ENCODE measurements around the gene LCOR. TPM values are rescaled to one million over a fixed set of nuclear protein-coding genes. Genes with fewer than 3 reads are reported as not detected.

Gene LCOR
- total RNA-seq, 1 experiment from 2014 or later = 42.1 TPM

- Histone ChIP-seq H4K5ac (ENCODE audit: insufficient read length, low read depth, low read length) (no peak overlapping the region), H3K27ac (ENCODE audit: insufficient read length, low read depth, low read length) (no peak overlapping the region), H2BK5ac (ENCODE audit: insufficient read length, low read length) (no peak overlapping the region), H3K9ac (ENCODE audit: extremely low read depth, insufficient read length, low read length) (no peak overlapping the region), H3K56ac (ENCODE audit: insufficient read length, low read depth, low read length) (no peak overlapping the region), H3K23me2 (ENCODE audit: insufficient read length, low read depth, low read length, poor library complexity, severe bottlenecking) (no peaks in the 10 kb centered on the region), H4K20me1 (ENCODE audit: control insufficient read depth, insufficient read depth, insufficient read length) (no peaks in the 10 kb centered on the region), H4K8ac (replicated peaks; ENCODE audit: insufficient read length, low read depth, low read length) (no peak overlapping the region), H2AFZ (ENCODE audit: low read length) (no peak overlapping the region), H2BK12ac (ENCODE audit: insufficient read length, low read depth, low read length) (no peak overlapping the region), H3K4ac (ENCODE audit: low read depth, low read length) (no peak overlapping the region), H2BK15ac (ENCODE audit: low read depth, low read length) (no peak overlapping the region), H3K4me2 (ENCODE audit: insufficient read depth, insufficient read length, low read length) (no peak overlapping the region), H2BK20ac (ENCODE audit: low read depth, low read length, poor library complexity, severe bottlenecking) (no peak overlapping the region), H2AK5ac (ENCODE audit: insufficient read length, low read length) (no peak overlapping the region), H4K91ac (ENCODE audit: insufficient read length, low read depth, low read length) (no peak overlapping the region), H3K79me1 (ENCODE audit: insufficient read depth, low read depth, low read length, poor library complexity, severe bottlenecking) (no peaks in the 10 kb centered on the region), H3K4me1 (ENCODE audit: insufficient read depth, low read length) (no peaks in the 10 kb centered on the region), H3K27me3 (ENCODE audit: insufficient read depth, low read length) (no peaks in the 10 kb centered on the region), H3K79me2 (ENCODE audit: insufficient read depth, low read length) (no peaks in the 10 kb centered on the region), H3K9me3 (ENCODE audit: control insufficient read depth, low read depth, low read length) (no peaks in the 10 kb centered on the region), H3T11ph (ENCODE audit: low read length) (no peak overlapping the region), H3K14ac (ENCODE audit: insufficient read depth, low read length) (no peak overlapping the region), H3K18ac (ENCODE audit: insufficient read length, low read depth, low read length) (no peak overlapping the region), H3K23ac (ENCODE audit: insufficient read length, low read depth, low read length) (no peak overlapping the region), H2BK120ac (ENCODE audit: low read depth, low read length, poor library complexity, severe bottlenecking) (no peak overlapping the region)
- Mint-ChIP-seq H3K27me3 (ENCODE audit: low read depth) (no peaks in the 10 kb centered on the region), H3K4me3 (no peak overlapping the region), H3K4me1 (no peaks in the 10 kb centered on the region), H3K9me3 (peaks cover 0 to 4% of the 10 kb centered on the region in 2 experiments; a peak in 2 of 5 replicates), H3K27ac (peak overlapping the region in 1 of 3 experiments; percentile 2; a peak in 1 of 7 replicates), H3K36me3 (ENCODE audit: insufficient read depth in 1 of 3, low read depth in 3 of 3) (peaks cover 4 to 16% (median 12%) of the 10 kb centered on the region in 3 experiments; a peak in 6 of 7 replicates)
- no CpG with 5 or more reads among the region's 5 CpGs for WGBS (ENCODE audit: extremely low coverage, insufficient read length, low lambda C conversion rate)
- TF ChIP-seq CTCF (conservative IDR thresholded peaks at IDR 0.05) = no peak
- DNase-seq = no peak
Observed at GRCh38 chr10:96947036-96947435, 114.9 kb downstream of the LCOR start.

Measured in H9 (cell line).